GM12875 (cell line): ENCODE data around the gene NEK6.

Experiments
- H3K4me3 ChIP-seq: one replicate; pipeline ENCODE4 v1.5.1; 2011; ENCODE audit warnings: low read depth, low read length, control low read depth
- TF ChIP-seq, protein P1 (sequence below): IDR thresholded peaks from 2 replicates; pipeline ENCODE4 v1.5.1; 2011; ENCODE audit warnings: low read depth, mild to moderate bottlenecking, control low read depth, inconsistent platforms, low read length, moderate library complexity, borderline replicate concordance; ENCODE audit not compliant: insufficient read depth

The NEK6 gene

DNA sequence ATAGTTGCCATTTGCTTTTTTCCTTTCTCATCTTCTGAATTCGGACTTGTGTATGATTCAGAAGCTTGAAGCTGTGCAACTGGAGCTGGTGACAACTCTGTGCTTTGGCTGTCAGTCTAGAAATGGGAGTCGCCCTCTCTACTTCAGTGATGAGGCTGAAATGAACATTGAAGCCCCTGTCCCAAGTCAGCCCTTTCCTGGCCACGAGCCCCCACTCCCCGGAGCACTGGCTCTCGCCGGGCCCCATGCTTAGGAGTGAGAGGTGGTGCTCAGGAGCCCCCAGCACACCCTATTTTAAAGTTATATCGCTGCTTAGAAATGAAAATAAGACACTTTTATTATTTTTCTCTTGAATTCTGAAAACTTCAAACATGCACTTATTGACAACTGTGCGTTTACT, 91.5 kb downstream of the NEK6 start:
- H3K4me3 ChIP-seq: no peak overlapping the region
- TF ChIP-seq, protein P1, sequence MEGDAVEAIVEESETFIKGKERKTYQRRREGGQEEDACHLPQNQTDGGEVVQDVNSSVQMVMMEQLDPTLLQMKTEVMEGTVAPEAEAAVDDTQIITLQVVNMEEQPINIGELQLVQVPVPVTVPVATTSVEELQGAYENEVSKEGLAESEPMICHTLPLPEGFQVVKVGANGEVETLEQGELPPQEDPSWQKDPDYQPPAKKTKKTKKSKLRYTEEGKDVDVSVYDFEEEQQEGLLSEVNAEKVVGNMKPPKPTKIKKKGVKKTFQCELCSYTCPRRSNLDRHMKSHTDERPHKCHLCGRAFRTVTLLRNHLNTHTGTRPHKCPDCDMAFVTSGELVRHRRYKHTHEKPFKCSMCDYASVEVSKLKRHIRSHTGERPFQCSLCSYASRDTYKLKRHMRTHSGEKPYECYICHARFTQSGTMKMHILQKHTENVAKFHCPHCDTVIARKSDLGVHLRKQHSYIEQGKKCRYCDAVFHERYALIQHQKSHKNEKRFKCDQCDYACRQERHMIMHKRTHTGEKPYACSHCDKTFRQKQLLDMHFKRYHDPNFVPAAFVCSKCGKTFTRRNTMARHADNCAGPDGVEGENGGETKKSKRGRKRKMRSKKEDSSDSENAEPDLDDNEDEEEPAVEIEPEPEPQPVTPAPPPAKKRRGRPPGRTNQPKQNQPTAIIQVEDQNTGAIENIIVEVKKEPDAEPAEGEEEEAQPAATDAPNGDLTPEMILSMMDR: no peak

DNA sequence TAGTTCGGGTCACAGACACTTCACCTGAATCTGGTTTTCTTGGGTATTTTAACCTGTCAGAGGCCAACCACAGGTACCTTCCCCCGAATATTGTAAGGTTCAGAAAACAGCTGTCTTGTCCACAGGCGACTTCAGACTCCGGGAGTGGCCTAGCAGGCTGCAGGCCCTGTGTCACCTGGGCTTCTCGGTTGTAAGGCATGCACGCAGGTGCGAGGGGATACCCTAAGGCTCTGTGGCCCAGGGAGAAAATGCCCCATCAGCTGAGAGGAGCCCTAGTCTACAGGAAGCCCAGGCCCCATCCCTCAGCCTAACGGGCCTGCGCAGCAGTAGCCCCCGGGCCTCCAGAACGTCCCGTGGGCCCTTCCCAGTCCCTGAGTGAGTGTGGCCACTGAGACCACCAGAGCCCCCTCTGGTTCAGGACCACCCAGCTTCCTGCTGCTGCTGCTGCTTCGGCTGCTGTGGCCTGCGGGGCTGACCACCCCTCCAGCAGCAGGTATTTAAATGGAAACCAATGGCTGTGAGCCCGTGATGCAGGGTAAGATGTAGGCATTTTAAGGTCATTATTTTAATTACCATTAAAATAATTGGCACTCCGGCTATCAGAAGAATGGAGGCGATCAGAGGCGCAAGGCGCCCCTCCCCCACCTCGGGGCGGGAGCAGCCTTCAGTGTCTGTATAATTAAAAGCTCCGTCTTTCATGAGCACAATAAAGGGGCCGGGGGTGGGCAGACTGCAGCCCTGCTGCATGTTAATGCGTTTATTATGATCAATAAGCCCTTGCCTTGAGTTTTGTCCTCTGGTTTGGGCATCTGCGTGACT, 92.1 kb downstream of the NEK6 start:
- no peak overlapping the region for H3K4me3 ChIP-seq
- TF ChIP-seq, protein P1: no peak

DNA sequence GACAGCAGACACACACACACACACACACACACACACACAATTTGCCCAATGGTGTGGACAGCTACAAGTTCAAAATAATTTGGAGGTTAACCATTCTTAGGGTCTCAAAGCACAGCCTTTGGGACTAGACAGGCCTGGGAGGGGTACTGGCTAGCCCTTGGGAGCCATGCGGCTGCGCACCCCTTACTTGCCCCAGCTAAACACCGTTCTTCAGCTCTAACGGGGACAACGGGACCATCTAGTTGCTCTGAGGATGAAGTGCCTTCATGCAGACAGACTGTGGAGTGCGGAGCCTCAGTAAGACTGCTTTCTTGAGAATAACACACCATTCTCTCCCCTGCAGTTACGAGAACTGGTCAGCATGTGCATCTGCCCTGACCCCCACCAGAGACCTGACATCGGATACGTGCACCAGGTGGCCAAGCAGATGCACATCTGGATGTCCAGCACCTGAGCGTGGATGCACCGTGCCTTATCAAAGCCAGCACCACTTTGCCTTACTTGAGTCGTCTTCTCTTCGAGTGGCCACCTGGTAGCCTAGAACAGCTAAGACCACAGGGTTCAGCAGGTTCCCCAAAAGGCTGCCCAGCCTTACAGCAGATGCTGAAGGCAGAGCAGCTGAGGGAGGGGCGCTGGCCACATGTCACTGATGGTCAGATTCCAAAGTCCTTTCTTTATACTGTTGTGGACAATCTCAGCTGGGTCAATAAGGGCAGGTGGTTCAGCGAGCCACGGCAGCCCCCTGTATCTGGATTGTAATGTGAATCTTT, 92.9 kb downstream of the NEK6 start:
- H3K4me3 ChIP-seq: no peak overlapping the region
- TF ChIP-seq, protein P1: no peak

DNA sequence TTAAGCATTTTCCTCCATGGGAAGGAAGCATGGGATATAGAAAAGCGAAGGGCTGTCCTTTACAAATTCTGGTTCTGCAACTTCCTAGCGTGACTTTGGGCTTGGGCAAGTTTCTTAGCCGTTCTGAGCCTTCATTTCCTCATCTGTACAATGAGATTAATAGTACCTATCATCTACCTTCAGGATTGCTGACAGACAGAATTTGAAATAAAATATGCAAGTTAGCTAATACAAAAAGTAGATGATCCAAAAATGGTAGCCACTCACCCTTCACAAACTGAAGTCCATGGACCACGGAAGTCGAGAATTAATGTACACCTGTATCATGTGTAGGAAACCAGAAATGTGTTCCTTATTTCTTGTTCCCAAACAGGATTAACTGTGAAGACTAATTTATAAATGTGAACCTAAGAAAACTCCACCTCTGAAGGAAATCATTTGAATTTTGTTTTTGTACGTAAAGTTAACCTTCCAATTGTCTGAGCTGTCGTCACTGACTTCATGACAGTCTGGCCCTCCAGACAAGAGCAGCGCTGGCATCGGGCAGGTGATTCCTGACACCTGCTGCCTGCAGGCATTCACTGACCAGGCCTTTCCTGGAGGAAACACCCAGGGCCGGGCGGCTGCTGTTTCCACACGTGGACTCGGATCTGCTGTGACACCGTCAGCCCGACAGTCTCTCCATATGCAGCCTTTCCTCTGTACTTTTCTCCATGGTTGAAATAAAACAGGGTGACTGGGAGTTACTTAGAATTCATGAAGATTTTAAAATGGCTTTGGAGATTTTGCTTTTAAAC, 94.1 kb downstream of the NEK6 start:
- no peak overlapping the region for H3K4me3 ChIP-seq
- TF ChIP-seq, protein P1: no peak

DNA sequence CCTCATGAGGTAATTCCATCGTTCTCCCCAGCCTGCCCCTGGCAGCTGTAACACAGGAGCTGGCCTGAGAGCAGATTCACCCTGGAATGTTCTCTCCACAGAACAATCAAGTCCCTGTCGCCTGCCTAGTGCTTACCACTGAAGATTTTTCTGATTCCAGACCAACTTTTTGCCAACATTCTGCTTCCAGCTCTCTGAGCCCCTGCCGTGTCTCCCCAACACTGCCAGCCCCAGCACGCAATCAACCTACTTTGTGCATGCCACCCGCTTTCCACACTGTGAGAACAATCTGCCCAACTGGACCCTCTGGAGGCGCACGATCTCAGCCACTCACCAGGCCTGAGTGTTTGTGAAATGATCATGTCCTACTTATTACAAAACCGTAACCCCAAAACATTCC, 94.9 kb downstream of the NEK6 start:
- no peak overlapping the region for H3K4me3 ChIP-seq
- TF ChIP-seq, protein P1: no peak

DNA sequence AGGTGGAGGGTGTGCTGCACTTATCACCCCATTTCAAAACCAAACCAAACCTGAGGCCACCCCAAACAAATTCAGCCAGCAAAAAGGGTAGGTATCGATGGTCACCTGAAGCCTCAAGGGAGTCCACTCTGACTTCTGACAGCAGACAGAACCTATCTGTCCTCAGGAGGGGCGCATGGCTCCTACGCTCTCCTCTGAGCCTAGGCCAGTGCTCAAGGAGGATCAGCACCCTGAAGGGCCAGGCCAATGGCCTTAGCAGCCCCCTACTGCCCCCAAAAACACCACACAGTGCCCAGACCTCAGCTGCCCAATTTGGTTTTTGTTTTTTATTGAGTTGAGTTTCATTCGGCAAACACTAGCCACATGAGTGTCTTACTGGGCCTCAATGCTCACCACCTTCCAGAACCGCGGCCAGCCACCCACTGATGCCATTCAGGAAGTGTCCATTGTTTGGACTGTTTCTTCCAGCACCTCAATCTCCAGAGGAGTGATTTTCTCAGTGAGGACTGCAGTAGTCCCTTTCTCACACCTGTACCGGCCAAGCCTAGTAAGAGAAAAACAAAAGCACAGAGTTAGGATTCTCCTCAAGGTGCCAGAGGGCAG, 95.5 kb downstream of the NEK6 start:
- TF ChIP-seq, protein P1: no peak
- no peak overlapping the region for H3K4me3 ChIP-seq
